Fibroblast of mammary gland (primary cell): Measurements from ENCODE around the gene LIN28B.

Experiments
- DNase-seq: peaks from one replicate; pipeline ENCODE4 v3.0.0-alpha.2; 2010; ENCODE audit warnings: low read depth
- H3K4me3 ChIP-seq: 2 replicates; pipeline ENCODE4 v1.5.1; 2011; ENCODE audit warnings: low read depth, mild to moderate bottlenecking, low read length, moderate library complexity; ENCODE audit not compliant: control insufficient read depth
- TF ChIP-seq, protein P1 (sequence below): conservative IDR thresholded peaks from 2 replicates; pipeline ENCODE4 v1.5.1; 2011; ENCODE audit warnings: low read depth, low read length, inconsistent platforms; ENCODE audit not compliant: control insufficient read depth, insufficient read depth

Gene LIN28B

DNA sequence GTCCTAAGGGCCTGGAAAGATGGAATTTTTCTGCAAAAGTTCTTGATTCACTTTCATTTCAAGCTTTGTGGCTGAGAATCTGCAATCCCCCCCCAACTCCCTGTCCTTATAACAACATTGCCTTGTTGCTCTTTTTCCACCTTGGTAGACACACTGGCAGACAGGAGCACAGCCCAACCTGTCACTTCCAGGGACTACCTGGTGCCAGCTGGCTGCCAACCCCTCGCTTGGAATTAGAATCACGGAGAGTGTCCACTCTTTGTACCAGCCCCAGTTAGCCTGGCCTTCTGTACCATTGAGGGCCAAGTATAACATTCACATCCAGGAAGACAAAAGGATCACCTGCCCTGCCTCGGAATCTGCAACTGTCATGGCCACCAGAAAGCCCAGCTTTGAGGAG is 148.2 kb downstream of the LIN28B start:
- H3K4me3 ChIP-seq: no peak overlapping the region
- TF ChIP-seq, protein P1, sequence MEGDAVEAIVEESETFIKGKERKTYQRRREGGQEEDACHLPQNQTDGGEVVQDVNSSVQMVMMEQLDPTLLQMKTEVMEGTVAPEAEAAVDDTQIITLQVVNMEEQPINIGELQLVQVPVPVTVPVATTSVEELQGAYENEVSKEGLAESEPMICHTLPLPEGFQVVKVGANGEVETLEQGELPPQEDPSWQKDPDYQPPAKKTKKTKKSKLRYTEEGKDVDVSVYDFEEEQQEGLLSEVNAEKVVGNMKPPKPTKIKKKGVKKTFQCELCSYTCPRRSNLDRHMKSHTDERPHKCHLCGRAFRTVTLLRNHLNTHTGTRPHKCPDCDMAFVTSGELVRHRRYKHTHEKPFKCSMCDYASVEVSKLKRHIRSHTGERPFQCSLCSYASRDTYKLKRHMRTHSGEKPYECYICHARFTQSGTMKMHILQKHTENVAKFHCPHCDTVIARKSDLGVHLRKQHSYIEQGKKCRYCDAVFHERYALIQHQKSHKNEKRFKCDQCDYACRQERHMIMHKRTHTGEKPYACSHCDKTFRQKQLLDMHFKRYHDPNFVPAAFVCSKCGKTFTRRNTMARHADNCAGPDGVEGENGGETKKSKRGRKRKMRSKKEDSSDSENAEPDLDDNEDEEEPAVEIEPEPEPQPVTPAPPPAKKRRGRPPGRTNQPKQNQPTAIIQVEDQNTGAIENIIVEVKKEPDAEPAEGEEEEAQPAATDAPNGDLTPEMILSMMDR: no peak
- no peak for DNase-seq

DNA sequence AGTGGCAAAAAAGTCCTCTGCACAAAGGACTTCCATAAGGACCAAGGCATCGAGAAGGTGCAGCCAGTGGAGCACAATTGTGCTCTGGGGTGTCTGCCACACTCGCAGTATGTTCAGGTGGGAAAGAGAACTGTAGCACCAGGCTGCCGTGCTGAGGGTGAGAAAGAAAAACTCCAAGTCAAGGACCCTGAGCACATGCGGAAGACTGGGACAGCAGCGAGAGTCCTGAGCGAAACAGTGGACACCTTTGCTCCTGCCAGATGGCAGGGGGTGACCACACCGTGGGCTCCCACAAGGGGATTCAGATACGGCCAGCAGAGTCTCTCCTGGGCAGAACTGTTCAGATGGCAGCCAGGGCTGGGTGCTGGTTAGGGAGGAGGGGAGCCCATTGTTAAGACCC is 149.4 kb downstream of the LIN28B start:
- TF ChIP-seq, protein P1: no peak
- DNase-seq: no peak
- H3K4me3 ChIP-seq: no peak overlapping the region

DNA sequence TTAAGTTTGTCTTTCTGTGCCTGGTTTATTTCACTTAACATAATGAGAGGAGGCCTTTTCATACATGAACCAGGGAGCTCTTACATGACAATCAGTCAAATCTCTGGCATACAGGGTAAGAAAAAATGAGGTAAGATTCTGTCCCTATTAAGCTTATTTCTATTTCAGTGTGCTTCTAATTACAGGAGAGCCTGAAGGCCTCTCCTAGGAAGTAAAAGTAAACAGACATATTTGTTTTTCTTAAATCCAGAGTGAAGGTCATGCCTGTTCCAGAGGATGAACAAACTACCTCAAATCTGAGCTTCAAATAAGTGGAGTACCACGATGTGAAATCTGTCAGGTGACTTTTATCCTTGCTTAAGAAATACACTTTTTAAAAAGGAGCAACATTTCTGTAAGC is 150.3 kb downstream of the LIN28B start:
- TF ChIP-seq, protein P1: no peak
- no peak overlapping the region for H3K4me3 ChIP-seq
- DNase-seq: no peak

- no peak overlapping the region for H3K4me3 ChIP-seq
Measured at GRCh38 chr6:105108631-105109262, 151.8 kb downstream of the LIN28B start.

GRCh38 chr6:105109955-105110895 is 153.3 kb downstream of the LIN28B start:
- H3K4me3 ChIP-seq: no peak overlapping the region
- DNase-seq: no peak
- TF ChIP-seq, protein P1: no peak

More at GRCh38 chr6:105108631-105109262, 151.8 kb downstream of the LIN28B start:
- no peak for DNase-seq
- TF ChIP-seq, protein P1: no peak

- DNase-seq: no peak
- no peak overlapping the region for H3K4me3 ChIP-seq
- TF ChIP-seq, protein P1: no peak
Measured at GRCh38 chr6:105111105-105111504, 154.2 kb downstream of the LIN28B start.
